VCaP (cell line): ENCODE data around the gene MOCOS.
"Not testable (repeated sequence)": the region's sequence is repeated elsewhere in the genome, so short reads cannot be mapped to it uniquely, and the experiment has no call there.

Experiments used
- H3K27ac ChIP-seq: fragments of 450-650 bp; 2 replicates; pipeline ENCODE4 v1.5.1; 2017
- CTCF ChIP-seq: fragments of 450-650 bp; conservative IDR thresholded peaks from 2 replicates; pipeline ENCODE4 v1.5.1; 2017; ENCODE audit warnings: mild to moderate bottlenecking, moderate library complexity

Gene MOCOS

DNA sequence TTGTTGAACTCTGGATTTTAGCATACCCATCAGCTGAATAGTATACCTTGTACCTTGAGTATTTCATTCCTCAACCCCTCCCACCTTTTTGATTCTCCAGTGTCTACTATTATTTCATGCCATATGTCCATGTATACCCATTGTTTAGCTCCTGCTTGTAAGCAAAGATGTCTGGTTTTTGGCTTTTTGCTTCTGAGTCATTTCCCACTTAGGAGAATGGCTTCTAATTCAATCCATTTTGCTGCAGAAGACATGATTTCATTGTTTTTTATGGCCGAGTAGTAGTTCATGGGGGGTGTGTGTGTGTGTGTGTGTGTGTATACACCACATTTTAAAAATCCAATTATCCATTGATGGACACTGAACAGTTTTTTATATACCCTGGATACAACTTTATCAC, 24.3 kb upstream of the MOCOS start:
- H3K27ac ChIP-seq: no peak overlapping the region
- no peak for TF ChIP-seq CTCF

DNA sequence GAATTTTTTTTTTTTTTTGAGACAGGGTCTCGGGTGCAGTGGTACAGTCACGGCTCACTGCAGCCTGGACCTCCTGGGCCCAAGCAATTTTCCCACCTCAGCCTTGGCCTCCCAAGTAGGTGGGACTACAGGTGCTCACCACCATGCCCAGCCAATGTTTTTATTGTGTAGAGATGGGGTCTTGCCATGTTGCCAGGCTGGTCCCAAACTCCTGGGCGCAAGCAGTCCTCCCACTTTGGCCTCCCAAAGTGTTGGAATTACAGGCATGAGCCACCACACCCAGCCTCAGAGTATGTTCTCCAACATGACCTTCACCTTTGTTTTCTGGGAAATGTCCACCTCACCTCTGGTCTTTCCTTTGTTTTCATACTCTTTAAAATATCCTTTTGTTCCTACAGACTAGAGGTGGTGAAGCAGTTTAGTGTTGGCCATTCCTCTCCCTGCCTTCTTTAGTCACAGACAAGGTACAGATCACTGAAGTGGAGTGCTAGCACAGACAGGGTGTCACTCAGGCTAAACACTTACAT, 19.5 kb upstream of the MOCOS start:
- no peak overlapping the region for H3K27ac ChIP-seq
- TF ChIP-seq CTCF: no peak

GRCh38 chr18:36168296-36168695, 19.0 kb upstream of the MOCOS start:
- H3K27ac ChIP-seq: not testable (repeated sequence)

GRCh38 chr18:36169938-36170337, 17.4 kb upstream of the MOCOS start:
- no peak overlapping the region for H3K27ac ChIP-seq
- TF ChIP-seq CTCF: no peak

DNA sequence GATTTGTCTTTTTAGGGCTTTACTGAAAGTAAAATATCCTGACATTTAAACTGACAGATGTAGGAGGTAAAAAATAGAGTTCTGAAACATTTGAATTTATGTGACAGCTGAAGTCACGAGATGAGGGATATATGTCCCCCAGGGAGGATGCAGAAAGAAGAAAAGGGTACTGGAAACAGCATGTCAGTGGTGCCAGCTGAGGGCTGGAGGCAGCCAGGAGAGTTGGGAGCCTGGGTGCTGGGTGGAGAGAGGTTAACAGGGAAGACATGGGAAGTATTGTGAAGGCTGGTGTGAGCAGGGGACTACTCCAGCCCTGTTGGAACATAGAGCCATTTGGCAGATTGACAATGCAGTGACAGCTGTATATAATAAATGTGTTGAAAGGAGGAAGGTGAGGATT, 11.8 kb upstream of the MOCOS start:
- H3K27ac ChIP-seq: no peak overlapping the region
- TF ChIP-seq CTCF: no peak

GRCh38 chr18:36176177-36176584, 11.1 kb upstream of the MOCOS start:
- no peak overlapping the region for H3K27ac ChIP-seq
- no peak for TF ChIP-seq CTCF

- no peak for TF ChIP-seq CTCF
- H3K27ac ChIP-seq: no peak overlapping the region
Observed at GRCh38 chr18:36176711-36177110, 10.6 kb upstream of the MOCOS start.

GRCh38 chr18:36177913-36178312, 9.4 kb upstream of the MOCOS start:
- H3K27ac ChIP-seq: 0 out of 2 replicates have a peak overlapping the region, but pooled peaks have one; percentile 5

More at GRCh38 chr18:36177913-36178312, 9.4 kb upstream of the MOCOS start:
- TF ChIP-seq CTCF: no peak
